HEK293 (cell line): Measurements from ENCODE around the gene VPREB1.
"Not testable (repeated sequence)": the region's sequence is repeated elsewhere in the genome, so short reads cannot be mapped to it uniquely, and the experiment has no call there.

Source experiments
- FEZF1 ChIP-seq: fragments of 450-650 bp; formaldehyde crosslinking; IDR thresholded peaks from 2 replicates; pipeline ENCODE4 v1.5.1; 2016; ENCODE audit warnings: missing biosample characterization, missing genetic modification characterization
- TCF7L2 ChIP-seq: IDR thresholded peaks from 2 replicates; pipeline ENCODE4 v1.6.1; 2011; ENCODE audit warnings: low read depth, mild to moderate bottlenecking, inconsistent platforms, low read length, moderate library complexity, borderline replicate concordance
- ZNF274 ChIP-seq, 2 experiments: fragments of 200-500 bp in 1 of 2; fragments of 450-650 bp in 1 of 2; sonication (Bioruptor generic) in 1 of 2; formaldehyde crosslinking in 1 of 2; IDR thresholded peaks; 2 replicates each; pipeline versions ENCODE4 v1.5.1 to v1.6.1; 2014 to 2016; ENCODE audit warnings: borderline replicate concordance in 1 of 2, inconsistent platforms in 1 of 2, low read length in 1 of 2, missing biosample characterization in 1 of 2, missing genetic modification characterization in 1 of 2
- ZNF302 ChIP-seq: fragments of 450-650 bp; formaldehyde crosslinking; IDR thresholded peaks from 2 replicates; pipeline ENCODE4 v1.5.1; 2016; ENCODE audit warnings: missing biosample characterization, missing genetic modification characterization, low read depth
- ZNF416 ChIP-seq: fragments of 450-650 bp; formaldehyde crosslinking; IDR thresholded peaks from 2 replicates; pipeline ENCODE4 v1.5.1; 2016; ENCODE audit warnings: missing biosample characterization, missing genetic modification characterization
- ZNF518A ChIP-seq: fragments of 450-650 bp; formaldehyde crosslinking; conservative IDR thresholded peaks from 2 replicates; pipeline ENCODE4 v1.5.1; 2016; ENCODE audit warnings: low read depth, missing biosample characterization, missing genetic modification characterization
- ZNF561 ChIP-seq: fragments of 450-650 bp; IDR thresholded peaks from 2 replicates; pipeline ENCODE4 v1.5.1; 2018; ENCODE audit warnings: missing biosample characterization, missing genetic modification characterization, borderline replicate concordance
- ZNF830 ChIP-seq: fragments of 450-650 bp; IDR thresholded peaks from 2 replicates; pipeline ENCODE4 v1.5.0; 2018; ENCODE audit warnings: missing biosample characterization, missing genetic modification characterization, low read depth, mild to moderate bottlenecking, moderate library complexity
- ZNF837 ChIP-seq: fragments of 450-650 bp; formaldehyde crosslinking; IDR thresholded peaks from 2 replicates; pipeline ENCODE4 v1.5.1; 2016; ENCODE audit warnings: missing biosample characterization, missing genetic modification characterization
- TF ChIP-seq, protein P1 (sequence below): fragments of 450-650 bp; formaldehyde crosslinking; IDR thresholded peaks from 2 replicates; pipeline ENCODE4 v1.5.1; 2016; ENCODE audit warnings: missing biosample characterization, missing genetic modification characterization
- TF ChIP-seq, protein P2 (sequence below): fragments of 450-650 bp; formaldehyde crosslinking; IDR thresholded peaks from 2 replicates; pipeline ENCODE4 v1.5.1; 2016; ENCODE audit warnings: missing biosample characterization, missing genetic modification characterization
- TF ChIP-seq, protein P3 (sequence below): fragments of 450-650 bp; formaldehyde crosslinking; IDR thresholded peaks from 2 replicates; pipeline ENCODE4 v1.5.1; 2017; ENCODE audit warnings: missing biosample characterization, missing genetic modification characterization

DNA sequence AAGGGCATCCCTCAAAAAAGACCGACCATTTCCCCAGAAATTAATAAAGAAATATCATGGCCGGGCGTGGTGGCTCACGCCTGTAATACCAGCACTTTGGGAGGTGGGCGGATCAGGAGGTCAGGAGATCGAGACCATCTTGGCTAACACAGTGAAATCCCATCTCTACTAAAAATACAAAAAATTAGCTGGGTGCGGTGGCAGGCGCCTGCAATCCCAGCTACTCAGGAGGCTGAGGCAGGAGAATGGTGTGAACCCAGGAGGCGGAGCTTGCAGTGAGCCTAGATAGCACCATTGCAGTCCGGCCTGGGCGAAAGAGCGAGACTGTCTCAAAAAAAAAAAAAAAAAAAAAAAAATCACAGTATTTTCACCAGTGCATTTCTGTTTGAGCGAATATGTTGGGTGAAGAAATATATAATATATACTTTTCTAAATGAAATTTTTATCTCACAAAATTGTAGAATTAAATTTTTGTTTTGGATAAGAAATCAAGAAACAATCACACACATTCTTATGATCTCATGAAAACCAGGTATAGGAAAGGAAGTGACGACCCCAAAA, 35.4 kb upstream of the VPREB1 start:
- not testable (repeated sequence) for TF ChIP-seq ZNF830 (tag by site-specific recombination); ZNF837 (tag by site-specific recombination); FEZF1 (tag by site-specific recombination); ZNF416 (tag by site-specific recombination); ZNF302 (tag by site-specific recombination); ZNF518A; ZNF274 (IDR thresholded peaks at IDR 0.05; ENCODE audit: low read length); ZNF274 (tag by site-specific recombination; IDR thresholded peaks at IDR 0.05; ENCODE audit: borderline replicate concordance); TCF7L2; ZNF561 (tag by site-specific recombination)
- TF ChIP-seq, protein P1, sequence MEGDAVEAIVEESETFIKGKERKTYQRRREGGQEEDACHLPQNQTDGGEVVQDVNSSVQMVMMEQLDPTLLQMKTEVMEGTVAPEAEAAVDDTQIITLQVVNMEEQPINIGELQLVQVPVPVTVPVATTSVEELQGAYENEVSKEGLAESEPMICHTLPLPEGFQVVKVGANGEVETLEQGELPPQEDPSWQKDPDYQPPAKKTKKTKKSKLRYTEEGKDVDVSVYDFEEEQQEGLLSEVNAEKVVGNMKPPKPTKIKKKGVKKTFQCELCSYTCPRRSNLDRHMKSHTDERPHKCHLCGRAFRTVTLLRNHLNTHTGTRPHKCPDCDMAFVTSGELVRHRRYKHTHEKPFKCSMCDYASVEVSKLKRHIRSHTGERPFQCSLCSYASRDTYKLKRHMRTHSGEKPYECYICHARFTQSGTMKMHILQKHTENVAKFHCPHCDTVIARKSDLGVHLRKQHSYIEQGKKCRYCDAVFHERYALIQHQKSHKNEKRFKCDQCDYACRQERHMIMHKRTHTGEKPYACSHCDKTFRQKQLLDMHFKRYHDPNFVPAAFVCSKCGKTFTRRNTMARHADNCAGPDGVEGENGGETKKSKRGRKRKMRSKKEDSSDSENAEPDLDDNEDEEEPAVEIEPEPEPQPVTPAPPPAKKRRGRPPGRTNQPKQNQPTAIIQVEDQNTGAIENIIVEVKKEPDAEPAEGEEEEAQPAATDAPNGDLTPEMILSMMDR = not testable (repeated sequence)
- TF ChIP-seq, protein P2, sequence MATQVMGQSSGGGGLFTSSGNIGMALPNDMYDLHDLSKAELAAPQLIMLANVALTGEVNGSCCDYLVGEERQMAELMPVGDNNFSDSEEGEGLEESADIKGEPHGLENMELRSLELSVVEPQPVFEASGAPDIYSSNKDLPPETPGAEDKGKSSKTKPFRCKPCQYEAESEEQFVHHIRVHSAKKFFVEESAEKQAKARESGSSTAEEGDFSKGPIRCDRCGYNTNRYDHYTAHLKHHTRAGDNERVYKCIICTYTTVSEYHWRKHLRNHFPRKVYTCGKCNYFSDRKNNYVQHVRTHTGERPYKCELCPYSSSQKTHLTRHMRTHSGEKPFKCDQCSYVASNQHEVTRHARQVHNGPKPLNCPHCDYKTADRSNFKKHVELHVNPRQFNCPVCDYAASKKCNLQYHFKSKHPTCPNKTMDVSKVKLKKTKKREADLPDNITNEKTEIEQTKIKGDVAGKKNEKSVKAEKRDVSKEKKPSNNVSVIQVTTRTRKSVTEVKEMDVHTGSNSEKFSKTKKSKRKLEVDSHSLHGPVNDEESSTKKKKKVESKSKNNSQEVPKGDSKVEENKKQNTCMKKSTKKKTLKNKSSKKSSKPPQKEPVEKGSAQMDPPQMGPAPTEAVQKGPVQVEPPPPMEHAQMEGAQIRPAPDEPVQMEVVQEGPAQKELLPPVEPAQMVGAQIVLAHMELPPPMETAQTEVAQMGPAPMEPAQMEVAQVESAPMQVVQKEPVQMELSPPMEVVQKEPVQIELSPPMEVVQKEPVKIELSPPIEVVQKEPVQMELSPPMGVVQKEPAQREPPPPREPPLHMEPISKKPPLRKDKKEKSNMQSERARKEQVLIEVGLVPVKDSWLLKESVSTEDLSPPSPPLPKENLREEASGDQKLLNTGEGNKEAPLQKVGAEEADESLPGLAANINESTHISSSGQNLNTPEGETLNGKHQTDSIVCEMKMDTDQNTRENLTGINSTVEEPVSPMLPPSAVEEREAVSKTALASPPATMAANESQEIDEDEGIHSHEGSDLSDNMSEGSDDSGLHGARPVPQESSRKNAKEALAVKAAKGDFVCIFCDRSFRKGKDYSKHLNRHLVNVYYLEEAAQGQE = not testable (repeated sequence)
- TF ChIP-seq, protein P3, sequence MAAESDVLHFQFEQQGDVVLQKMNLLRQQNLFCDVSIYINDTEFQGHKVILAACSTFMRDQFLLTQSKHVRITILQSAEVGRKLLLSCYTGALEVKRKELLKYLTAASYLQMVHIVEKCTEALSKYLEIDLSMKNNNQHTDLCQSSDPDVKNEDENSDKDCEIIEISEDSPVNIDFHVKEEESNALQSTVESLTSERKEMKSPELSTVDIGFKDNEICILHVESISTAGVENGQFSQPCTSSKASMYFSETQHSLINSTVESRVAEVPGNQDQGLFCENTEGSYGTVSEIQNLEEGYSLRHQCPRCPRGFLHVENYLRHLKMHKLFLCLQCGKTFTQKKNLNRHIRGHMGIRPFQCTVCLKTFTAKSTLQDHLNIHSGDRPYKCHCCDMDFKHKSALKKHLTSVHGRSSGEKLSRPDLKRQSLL = not testable (repeated sequence)
